Retinal pigment epithelial cell (primary cell): Measurements from ENCODE around the gene TCF21.
A peak's percentile ranks its signal among the peaks of the same experiment; 100 is the strongest.
"Not testable (repeated sequence)": the region's sequence is repeated elsewhere in the genome, so short reads cannot be mapped to it uniquely, and the experiment has no call there.

Experiments
- DNase-seq: peaks from one replicate; pipeline ENCODE4 v3.0.0-alpha.2; 2010; ENCODE audit warnings: low read depth
- H3K4me3 ChIP-seq: 2 replicates; pipeline ENCODE4 v1.5.1; 2011; ENCODE audit warnings: mild to moderate bottlenecking, low read length, control low read depth, moderate library complexity
- CTCF ChIP-seq: conservative IDR thresholded peaks from 2 replicates; pipeline ENCODE4 v1.5.1; 2011; ENCODE audit warnings: low read depth, low read length, control low read depth, inconsistent platforms

Gene TCF21

GRCh38 chr6:133855276-133855990 lies 33.5 kb upstream of the TCF21 start:
- peak overlapping the region; percentile 54 for H3K4me3 ChIP-seq
- no peak for TF ChIP-seq CTCF
- DNase-seq = no peak

- no peak for TF ChIP-seq CTCF
- no peak overlapping the region for H3K4me3 ChIP-seq
- no peak for DNase-seq
Measured at GRCh38 chr6:133855991-133856370, 32.9 kb upstream of the TCF21 start.

GRCh38 chr6:133856911-133857310 lies 32.0 kb upstream of the TCF21 start:
- TF ChIP-seq CTCF = no peak
- DNase-seq = no peak

GRCh38 chr6:133857696-133858095 lies 31.2 kb upstream of the TCF21 start:
- no peak for DNase-seq
- TF ChIP-seq CTCF = no peak
- H3K4me3 ChIP-seq = no peak overlapping the region

More at GRCh38 chr6:133856911-133857310, 32.0 kb upstream of the TCF21 start:
- no peak overlapping the region for H3K4me3 ChIP-seq

- not testable (repeated sequence) for H3K4me3 ChIP-seq, DNase-seq
Measured at GRCh38 chr6:133861337-133861736, 27.6 kb upstream of the TCF21 start.

GRCh38 chr6:133863228-133863627 lies 25.7 kb upstream of the TCF21 start:
- TF ChIP-seq CTCF = no peak
- H3K4me3 ChIP-seq = no peak overlapping the region
- no peak for DNase-seq

- H3K4me3 ChIP-seq = no peak overlapping the region
- no peak for TF ChIP-seq CTCF
- DNase-seq = no peak
Measured at GRCh38 chr6:133865680-133866079, 23.2 kb upstream of the TCF21 start.
